ENCODE results near the gene CNN1. TPM values are rescaled to one million over a fixed set of nuclear protein-coding genes. Genes with fewer than 3 reads are reported as not detected.

CNN1 gene
- total RNA-seq, 1 donor from 2014 or later, result 27.3 TPM

DNA sequence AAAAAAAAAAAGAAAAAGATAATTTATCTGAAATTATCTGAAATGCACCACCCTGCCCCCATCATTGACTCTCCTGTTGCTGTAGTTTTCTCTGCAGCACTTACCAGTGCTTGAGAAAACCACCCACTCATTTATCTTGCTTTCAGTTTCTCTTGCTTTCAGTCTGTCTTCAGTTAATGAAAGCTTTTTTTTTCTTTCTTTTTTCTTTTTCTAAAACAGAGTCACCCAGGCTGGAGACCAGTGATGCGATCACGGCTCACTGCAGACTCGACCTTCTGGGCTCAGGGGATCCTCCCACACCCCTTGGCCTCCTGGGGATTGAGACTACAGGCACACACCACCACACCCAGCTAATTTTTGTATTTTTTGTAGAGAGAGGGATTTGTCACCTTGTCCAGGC lies 43.1 kb downstream of the CNN1 start:
- Histone ChIP-seq H3K27ac (peak overlapping the region; percentile 85), H3K4me3 (peak overlapping the region; percentile 16), H3K4me1 (peaks cover 36% of the 10 kb centered on the region), H3K9me3 (no peaks in the 10 kb centered on the region), H3K27me3 (no peaks in the 10 kb centered on the region), H3K36me3 (no peaks in the 10 kb centered on the region)
- TF ChIP-seq, protein P1, sequence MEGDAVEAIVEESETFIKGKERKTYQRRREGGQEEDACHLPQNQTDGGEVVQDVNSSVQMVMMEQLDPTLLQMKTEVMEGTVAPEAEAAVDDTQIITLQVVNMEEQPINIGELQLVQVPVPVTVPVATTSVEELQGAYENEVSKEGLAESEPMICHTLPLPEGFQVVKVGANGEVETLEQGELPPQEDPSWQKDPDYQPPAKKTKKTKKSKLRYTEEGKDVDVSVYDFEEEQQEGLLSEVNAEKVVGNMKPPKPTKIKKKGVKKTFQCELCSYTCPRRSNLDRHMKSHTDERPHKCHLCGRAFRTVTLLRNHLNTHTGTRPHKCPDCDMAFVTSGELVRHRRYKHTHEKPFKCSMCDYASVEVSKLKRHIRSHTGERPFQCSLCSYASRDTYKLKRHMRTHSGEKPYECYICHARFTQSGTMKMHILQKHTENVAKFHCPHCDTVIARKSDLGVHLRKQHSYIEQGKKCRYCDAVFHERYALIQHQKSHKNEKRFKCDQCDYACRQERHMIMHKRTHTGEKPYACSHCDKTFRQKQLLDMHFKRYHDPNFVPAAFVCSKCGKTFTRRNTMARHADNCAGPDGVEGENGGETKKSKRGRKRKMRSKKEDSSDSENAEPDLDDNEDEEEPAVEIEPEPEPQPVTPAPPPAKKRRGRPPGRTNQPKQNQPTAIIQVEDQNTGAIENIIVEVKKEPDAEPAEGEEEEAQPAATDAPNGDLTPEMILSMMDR (IDR thresholded peaks at IDR 0.05), result no peak
- intact Hi-C loops (cut with DNase I), result no loop called here
- DNase-seq (no peak), ATAC-seq (peak; percentile 13)

DNA sequence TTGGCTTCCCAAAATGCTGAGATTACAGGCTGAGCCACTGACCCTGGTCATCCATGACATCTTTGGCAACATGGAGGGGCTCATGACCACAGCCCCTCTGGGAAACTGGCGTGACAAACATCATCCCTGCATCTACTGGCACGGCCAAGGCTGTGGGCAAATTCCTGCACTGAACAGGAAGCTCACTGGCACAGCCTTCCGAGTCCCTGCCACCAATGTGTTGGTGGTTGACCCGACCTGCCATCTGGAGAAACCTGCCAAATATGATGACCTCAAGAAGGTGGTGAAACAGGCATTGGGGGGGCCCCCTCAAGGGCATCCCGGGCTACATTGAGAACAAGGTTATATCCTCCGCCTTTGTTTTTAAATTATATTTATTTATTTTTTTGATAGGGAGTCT lies 47.7 kb downstream of the CNN1 start:
- DNase-seq (no peak), ATAC-seq (no peak)
- no peak overlapping the region for H3K4me3 ChIP-seq
- H3K9me3 ChIP-seq, result no peaks in the 10 kb centered on the region
- TF ChIP-seq, protein P1 (IDR thresholded peaks at IDR 0.05), result no peak
- no peak overlapping the region for H3K27ac ChIP-seq
- H3K27me3 ChIP-seq, result no peaks in the 10 kb centered on the region
- peaks cover 15% of the 10 kb centered on the region for H3K4me1 ChIP-seq
- intact Hi-C loops (cut with DNase I), result no loop called here
- no peaks in the 10 kb centered on the region for H3K36me3 ChIP-seq

DNA sequence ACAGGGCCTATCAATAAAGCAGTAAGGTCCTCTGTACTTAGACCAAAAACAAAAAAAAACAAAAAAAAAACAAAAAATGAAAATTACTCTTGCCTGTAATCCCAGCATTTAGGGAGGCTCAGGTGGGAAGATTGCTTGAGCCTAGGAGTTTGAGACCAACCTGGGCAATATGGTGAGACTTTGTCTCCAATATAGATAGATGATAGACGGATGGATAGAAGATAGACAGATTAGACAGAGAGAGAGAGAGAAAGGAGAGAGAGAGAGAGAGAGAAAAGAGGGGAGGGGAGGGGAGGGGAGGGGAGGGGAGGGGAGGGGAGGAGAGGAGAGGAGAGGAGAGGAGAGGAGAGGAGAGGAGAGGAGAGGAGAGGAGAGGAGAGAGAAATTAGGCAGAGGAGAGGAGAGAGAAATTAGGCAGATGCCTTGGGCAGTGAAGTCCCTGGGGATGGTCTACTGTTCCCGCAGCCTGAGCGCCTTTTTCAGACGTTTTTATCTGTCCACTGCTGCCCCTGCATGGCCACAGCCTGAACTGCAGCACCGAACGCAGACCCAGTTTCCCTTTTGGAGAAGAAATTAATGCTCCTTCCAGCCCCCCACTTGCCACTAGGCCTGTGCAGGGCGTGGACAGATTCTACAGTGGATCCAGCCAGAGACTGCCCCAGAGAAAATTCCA lies 48.8 kb downstream of the CNN1 start:
- TF ChIP-seq, protein P1 (IDR thresholded peaks at IDR 0.05), result peak; percentile 90
- DNase-seq, result peak; percentile 85
- intact Hi-C loops (cut with DNase I), result no loop called here
- ATAC-seq, result peak; percentile 97
- Histone ChIP-seq H3K27me3 (no peaks in the 10 kb centered on the region), H3K4me1 (peaks cover 5% of the 10 kb centered on the region), H3K36me3 (no peaks in the 10 kb centered on the region), H3K9me3 (no peaks in the 10 kb centered on the region), H3K27ac (no peak overlapping the region), H3K4me3 (no peak overlapping the region)

GRCh38 chr19:11587975-11588631 lies 49.5 kb downstream of the CNN1 start:
- intact Hi-C loops (cut with DNase I), result no loop called here
- no peak overlapping the region for H3K4me3 ChIP-seq
- peaks cover 4% of the 10 kb centered on the region for H3K4me1 ChIP-seq
- no peak overlapping the region for H3K27ac ChIP-seq
- H3K27me3 ChIP-seq, result no peaks in the 10 kb centered on the region
- TF ChIP-seq, protein P1 (IDR thresholded peaks at IDR 0.05), result no peak
- no peaks in the 10 kb centered on the region for H3K9me3 ChIP-seq
- H3K36me3 ChIP-seq, result no peaks in the 10 kb centered on the region
- ATAC-seq (peak; percentile 9), DNase-seq (no peak)

- DNase-seq (no peak), ATAC-seq (no peak)
- Histone ChIP-seq H3K36me3 (no peaks in the 10 kb centered on the region), H3K4me3 (no peak overlapping the region), H3K27me3 (no peaks in the 10 kb centered on the region), H3K27ac (no peak overlapping the region), H3K4me1 (no peaks in the 10 kb centered on the region), H3K9me3 (no peaks in the 10 kb centered on the region)
- intact Hi-C loops (cut with DNase I), result no loop called here
- TF ChIP-seq, protein P1 (IDR thresholded peaks at IDR 0.05), result no peak
Measured at GRCh38 chr19:11594084-11594483, 55.4 kb downstream of the CNN1 start.

All from upper lobe of right lung (tissue), 1 donor.